Esophagus muscularis mucosa (tissue), 4 donors: ENCODE data around the gene ARFRP1. TPM values are rescaled to one million over a fixed set of nuclear protein-coding genes. Genes with fewer than 3 reads are reported as not detected.

Experiments
- DNase-seq: peaks from one replicate; pipeline ENCODE4 v3.0.0-alpha.2; 2017; ENCODE audit errors: extremely low spot score
- H3K27ac ChIP-seq, 4 donors: fragments of 200-600 bp; sonication (generic); replicated peaks in 1 of 4; 1 replicate in 3 of 4; 2 replicates in 1 of 4; pipeline ENCODE4 v1.5.1; 2016 to 2019; ENCODE audit warnings: mild to moderate bottlenecking in 1 of 4
- H3K27me3 ChIP-seq, 4 donors: fragments of 200-600 bp; sonication (generic); one replicate each; pipeline versions ENCODE4 v1.5.1 to v1.6.0; 2016 to 2019
- H3K36me3 ChIP-seq, 4 donors: fragments of 200-600 bp; sonication (generic); one replicate each; pipeline ENCODE4 v1.5.1; 2016 to 2019
- H3K4me1 ChIP-seq, 4 donors: fragments of 200-600 bp; sonication (generic); one replicate each; pipeline ENCODE4 v1.5.1; 2016 to 2019
- H3K4me3 ChIP-seq, 4 donors: fragments of 200-600 bp; sonication (generic); 1 replicate in 2 of 4; 2 replicates in 2 of 4; pipeline ENCODE4 v1.5.1; 2016 to 2019; ENCODE audit warnings: mild to moderate bottlenecking in 4 of 4, moderate library complexity in 1 of 4
- H3K9me3 ChIP-seq, 4 donors: fragments of 200-600 bp; sonication (generic); 1 replicate in 3 of 4; 2 replicates in 1 of 4; pipeline ENCODE4 v1.5.1; 2016 to 2019
- CTCF ChIP-seq, 3 experiments: fragments of 200-600 bp in 2 of 3; fragments of 450-650 bp in 1 of 3; sonication (generic) in 2 of 3; IDR thresholded peaks; one replicate each; pipeline ENCODE4 v1.5.1; 2017 to 2019; ENCODE audit warnings: antibody characterized with exemption in 3 of 3, mild to moderate bottlenecking in 2 of 3, moderate library complexity in 1 of 3
- EP300 ChIP-seq: sonication (generic); formaldehyde crosslinking; IDR thresholded peaks from one replicate; pipeline ENCODE4 v1.6.1; 2017; ENCODE audit warnings: antibody characterized with exemption
- POLR2A ChIP-seq: fragments of 450-650 bp; IDR thresholded peaks from one replicate; pipeline ENCODE4 v1.6.1; 2017; ENCODE audit warnings: antibody characterized with exemption, moderate library complexity, mild to moderate bottlenecking, low read depth
- POLR2AphosphoS5 ChIP-seq, 2 donors: sonication (generic); formaldehyde crosslinking; IDR thresholded peaks; one replicate each; pipeline ENCODE4 v1.6.1; 2017; ENCODE audit warnings: antibody characterized with exemption in 2 of 2
- WGBS: methylation state at CpG from one replicate; pipeline ENCODE4 v1.1.5; 2018; 5-methylcytosine and 5-hydroxymethylcytosine counted together
- intact Hi-C: fragments of 100-400 bp; cut with DNase I; formaldehyde crosslinking; loops from one replicate; pipeline ENCODE4 v1.15.1; 2023
- total RNA-seq, 4 donors: library from RNA; depleted of rRNA; stranded (reverse); fragments of >200 nt; gene quantifications; one replicate each; pipeline versions ENCODE4 v1.1.0 to v1.2.1, GENCODE V29; 2016

ARFRP1 gene
- total RNA-seq, 4 donors from 2014 or later, result 34.1 to 46.5 (median 44.6) TPM

DNA sequence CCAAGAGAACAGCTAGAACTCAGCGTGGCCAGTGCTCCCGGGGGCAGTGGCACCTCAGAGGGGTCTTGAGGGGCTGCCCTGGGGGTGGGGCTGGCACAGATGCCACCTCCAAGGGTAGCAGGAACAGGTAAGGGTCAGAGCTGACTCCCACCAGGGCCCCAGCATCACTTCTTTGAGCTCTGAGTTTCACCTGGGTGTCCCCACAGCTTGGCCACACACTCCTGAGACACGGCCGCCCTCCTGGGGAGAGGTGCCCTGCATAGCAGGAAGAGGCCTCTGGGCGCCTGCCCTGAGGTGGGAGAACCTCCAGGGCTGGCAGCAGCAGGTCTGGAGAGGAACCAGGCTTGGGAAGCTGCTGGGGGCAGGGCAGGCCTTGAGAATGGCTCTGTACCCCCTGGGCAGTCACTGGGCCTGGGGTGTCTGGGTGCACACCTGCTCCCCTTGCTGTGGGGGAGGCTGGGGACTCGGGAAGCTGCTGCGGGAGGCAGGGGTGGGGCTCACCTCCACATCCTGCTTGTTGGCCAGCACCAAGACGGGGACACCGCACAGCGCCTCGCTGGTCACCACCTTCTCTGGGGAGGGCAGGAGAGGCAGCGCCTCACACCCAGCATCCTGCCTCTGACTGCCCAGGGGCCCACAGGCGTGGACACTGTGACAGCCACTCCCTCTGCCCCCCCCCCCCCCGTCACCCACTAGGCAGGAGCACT is 6.3 kb downstream of the ARFRP1 start:
- H3K4me3 ChIP-seq, result no peak overlapping the region
- H3K27me3 ChIP-seq, result no peaks in the 10 kb centered on the region
- intact Hi-C loops, result no loop called here
- peaks cover 43 to 62% (median 45%) of the 10 kb centered on the region in 4 donors for H3K4me1 ChIP-seq
- no peaks in the 10 kb centered on the region for H3K9me3 ChIP-seq
- peaks cover 18 to 72% (median 56%) of the 10 kb centered on the region in 4 donors for H3K36me3 ChIP-seq
- DNase-seq, result no peak
- H3K27ac ChIP-seq, result peak overlapping the region in 2 of 4 donors; percentile 3 to 72
- 91% methylated on average over 4 of the region's 14 CpGs for WGBS
- TF ChIP-seq CTCF (IDR thresholded peaks at IDR 0.05), result no peak
- no peak for TF ChIP-seq EP300
- peak in 1 of 2 donors; percentile 7 for TF ChIP-seq POLR2AphosphoS5 (IDR thresholded peaks at IDR 0.05)
- no peak for TF ChIP-seq POLR2A

GRCh38 chr20:63701051-63701328 is 6.8 kb downstream of the ARFRP1 start:
- 80% methylated on average over 5 of the region's 5 CpGs for WGBS
- TF ChIP-seq EP300 (no peak), CTCF (IDR thresholded peaks at IDR 0.05) (no peak), POLR2A (no peak), POLR2AphosphoS5 (IDR thresholded peaks at IDR 0.05) (no peak)
- Histone ChIP-seq H3K27me3 (no peaks in the 10 kb centered on the region), H3K36me3 (peaks cover 14 to 71% (median 52%) of the 10 kb centered on the region in 4 donors), H3K4me1 (peaks cover 43 to 62% (median 45%) of the 10 kb centered on the region in 4 donors), H3K4me3 (no peak overlapping the region), H3K9me3 (no peaks in the 10 kb centered on the region), H3K27ac (peak overlapping the region in 1 of 4 donors; percentile 72)
- intact Hi-C loops, result no loop called here
- no peak for DNase-seq

GRCh38 chr20:63700199-63701050 is 7.4 kb downstream of the ARFRP1 start:
- no peaks in the 10 kb centered on the region for H3K27me3 ChIP-seq
- intact Hi-C loops, result no loop called here
- H3K4me1 ChIP-seq, result peaks cover 46 to 62% (median 47%) of the 10 kb centered on the region in 4 donors
- no peak for TF ChIP-seq EP300
- no peak for TF ChIP-seq POLR2AphosphoS5 (IDR thresholded peaks at IDR 0.05)
- no peak for TF ChIP-seq CTCF (IDR thresholded peaks at IDR 0.05)
- TF ChIP-seq POLR2A, result no peak
- H3K36me3 ChIP-seq, result peaks cover 8 to 71% (median 52%) of the 10 kb centered on the region in 4 donors
- no peak for DNase-seq
- H3K9me3 ChIP-seq, result no peaks in the 10 kb centered on the region
- WGBS, result 86% methylated on average over 19 of the region's 43 CpGs
- no peak overlapping the region for H3K4me3 ChIP-seq
- H3K27ac ChIP-seq, result peak overlapping the region in 3 of 4 donors; percentile 35 to 72 (median 62)

DNA sequence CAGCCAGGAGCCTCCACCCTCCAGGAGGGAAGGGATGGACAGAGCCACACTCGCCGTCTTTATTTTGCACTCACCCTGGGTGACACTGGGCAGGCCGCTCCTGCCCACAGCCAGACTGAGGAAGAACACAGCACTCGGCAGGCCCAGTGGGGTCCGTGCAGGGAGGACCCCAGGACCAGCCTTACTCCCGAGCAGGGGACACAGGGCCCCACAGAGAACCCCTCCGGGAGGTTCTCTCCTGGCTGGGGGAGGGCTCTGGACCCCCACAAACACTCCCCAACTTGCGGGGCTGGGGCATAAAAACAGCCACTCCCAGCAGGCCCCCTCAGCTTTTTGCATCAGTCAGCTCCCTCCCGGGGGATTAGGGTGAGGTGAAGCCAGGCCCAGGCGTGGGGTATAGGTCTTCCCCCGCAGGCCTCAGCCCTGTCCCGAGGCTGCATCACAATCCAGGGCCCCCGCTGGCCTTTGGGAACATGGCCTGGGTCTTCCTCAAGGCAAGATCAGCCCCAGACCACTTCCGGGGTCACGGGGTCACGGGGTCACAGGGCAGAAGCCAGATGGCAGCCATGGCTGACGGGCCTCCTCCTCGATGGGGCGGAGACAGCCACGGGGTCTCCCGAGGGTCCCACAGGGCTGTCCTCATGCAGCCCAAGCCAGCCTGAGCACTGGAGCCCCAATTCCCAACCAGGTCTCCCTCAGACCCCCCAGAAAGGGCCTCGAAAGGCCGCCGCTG is 8.1 kb downstream of the ARFRP1 start:
- WGBS, result 81% methylated on average over 17 of the region's 24 CpGs
- Histone ChIP-seq H3K27ac (peak overlapping the region; percentile 7 to 72 (median 48)), H3K4me1 (peaks cover 47 to 63% (median 52%) of the 10 kb centered on the region in 4 donors), H3K4me3 (no peak overlapping the region), H3K36me3 (peaks cover 4 to 71% (median 52%) of the 10 kb centered on the region in 4 donors), H3K9me3 (no peaks in the 10 kb centered on the region), H3K27me3 (no peaks in the 10 kb centered on the region)
- TF ChIP-seq EP300, result no peak
- TF ChIP-seq POLR2A, result no peak
- TF ChIP-seq POLR2AphosphoS5 (IDR thresholded peaks at IDR 0.05), result no peak
- TF ChIP-seq CTCF (IDR thresholded peaks at IDR 0.05), result no peak
- DNase-seq, result no peak
- intact Hi-C loops, result no loop called here
